22Rv1 (cell line): Measurements from ENCODE around the gene CDC42BPB.

Source experiments
- H3K27ac ChIP-seq: fragments of 450-650 bp; 2 replicates; pipeline ENCODE4 v1.5.1; 2017
- ZFX ChIP-seq: fragments of 450-650 bp; IDR thresholded peaks from 2 replicates; pipeline ENCODE4 v1.6.1; 2017; ENCODE audit warnings: antibody characterized with exemption, borderline replicate concordance
- TF ChIP-seq, protein P1 (sequence below): fragments of 450-650 bp; IDR thresholded peaks from 2 replicates; pipeline ENCODE4 v1.5.1; 2017; ENCODE audit warnings: mild to moderate bottlenecking

Gene CDC42BPB

DNA sequence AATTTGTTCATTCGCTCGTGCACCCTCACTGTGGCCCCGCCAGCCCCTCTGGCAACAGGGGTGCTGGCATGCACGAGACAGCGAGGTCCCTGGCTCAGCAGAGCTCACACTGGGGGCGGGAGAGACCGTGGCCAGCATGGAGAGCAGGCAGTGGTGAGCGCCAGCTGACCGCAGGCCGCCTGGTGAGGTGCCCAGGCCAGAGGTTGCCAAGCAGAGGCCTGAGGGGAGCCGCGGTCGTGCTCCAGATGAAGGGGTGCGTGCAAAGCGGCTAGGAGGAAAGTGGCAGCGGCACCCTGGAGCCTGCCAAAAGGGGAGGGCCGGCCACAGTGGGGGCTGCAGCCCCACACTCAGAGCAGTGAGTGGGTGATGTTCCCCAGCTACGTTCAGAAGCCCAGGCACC lies 56.1 kb downstream of the CDC42BPB start:
- TF ChIP-seq ZFX, result no peak
- H3K27ac ChIP-seq, result no peak overlapping the region

DNA sequence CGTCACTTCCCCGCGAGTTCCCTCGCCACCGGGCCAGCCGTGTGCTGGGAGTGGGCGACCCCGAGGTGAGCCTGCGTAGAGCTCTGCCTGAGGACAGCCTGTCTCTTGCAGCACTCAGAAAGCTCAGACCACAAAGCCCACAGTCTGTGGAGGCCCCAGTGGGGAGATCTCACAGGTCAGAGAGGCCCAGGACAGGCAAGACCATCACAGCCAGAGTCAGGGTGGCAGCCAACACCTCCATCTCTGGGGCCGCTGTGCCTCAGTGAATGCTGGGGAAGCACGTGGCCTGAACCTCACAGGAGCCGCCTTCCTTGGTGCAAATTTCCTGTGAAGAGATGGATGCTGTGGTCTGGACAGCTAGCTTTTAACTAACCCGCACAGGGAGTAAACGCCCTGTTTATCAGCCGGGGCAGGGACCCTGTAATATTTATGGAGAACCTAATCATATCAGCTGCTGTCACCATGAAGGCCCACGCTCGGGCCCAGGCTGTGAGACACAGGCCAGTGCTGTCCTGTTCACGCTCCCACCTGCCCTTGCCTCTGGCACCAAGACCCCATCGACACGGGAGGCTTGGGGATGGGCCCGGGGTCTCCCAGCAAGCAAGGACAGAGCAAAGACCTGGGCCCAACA lies 56.9 kb downstream of the CDC42BPB start:
- no peak for TF ChIP-seq ZFX
- TF ChIP-seq, protein P1, sequence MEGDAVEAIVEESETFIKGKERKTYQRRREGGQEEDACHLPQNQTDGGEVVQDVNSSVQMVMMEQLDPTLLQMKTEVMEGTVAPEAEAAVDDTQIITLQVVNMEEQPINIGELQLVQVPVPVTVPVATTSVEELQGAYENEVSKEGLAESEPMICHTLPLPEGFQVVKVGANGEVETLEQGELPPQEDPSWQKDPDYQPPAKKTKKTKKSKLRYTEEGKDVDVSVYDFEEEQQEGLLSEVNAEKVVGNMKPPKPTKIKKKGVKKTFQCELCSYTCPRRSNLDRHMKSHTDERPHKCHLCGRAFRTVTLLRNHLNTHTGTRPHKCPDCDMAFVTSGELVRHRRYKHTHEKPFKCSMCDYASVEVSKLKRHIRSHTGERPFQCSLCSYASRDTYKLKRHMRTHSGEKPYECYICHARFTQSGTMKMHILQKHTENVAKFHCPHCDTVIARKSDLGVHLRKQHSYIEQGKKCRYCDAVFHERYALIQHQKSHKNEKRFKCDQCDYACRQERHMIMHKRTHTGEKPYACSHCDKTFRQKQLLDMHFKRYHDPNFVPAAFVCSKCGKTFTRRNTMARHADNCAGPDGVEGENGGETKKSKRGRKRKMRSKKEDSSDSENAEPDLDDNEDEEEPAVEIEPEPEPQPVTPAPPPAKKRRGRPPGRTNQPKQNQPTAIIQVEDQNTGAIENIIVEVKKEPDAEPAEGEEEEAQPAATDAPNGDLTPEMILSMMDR, result no peak
- no peak overlapping the region for H3K27ac ChIP-seq

DNA sequence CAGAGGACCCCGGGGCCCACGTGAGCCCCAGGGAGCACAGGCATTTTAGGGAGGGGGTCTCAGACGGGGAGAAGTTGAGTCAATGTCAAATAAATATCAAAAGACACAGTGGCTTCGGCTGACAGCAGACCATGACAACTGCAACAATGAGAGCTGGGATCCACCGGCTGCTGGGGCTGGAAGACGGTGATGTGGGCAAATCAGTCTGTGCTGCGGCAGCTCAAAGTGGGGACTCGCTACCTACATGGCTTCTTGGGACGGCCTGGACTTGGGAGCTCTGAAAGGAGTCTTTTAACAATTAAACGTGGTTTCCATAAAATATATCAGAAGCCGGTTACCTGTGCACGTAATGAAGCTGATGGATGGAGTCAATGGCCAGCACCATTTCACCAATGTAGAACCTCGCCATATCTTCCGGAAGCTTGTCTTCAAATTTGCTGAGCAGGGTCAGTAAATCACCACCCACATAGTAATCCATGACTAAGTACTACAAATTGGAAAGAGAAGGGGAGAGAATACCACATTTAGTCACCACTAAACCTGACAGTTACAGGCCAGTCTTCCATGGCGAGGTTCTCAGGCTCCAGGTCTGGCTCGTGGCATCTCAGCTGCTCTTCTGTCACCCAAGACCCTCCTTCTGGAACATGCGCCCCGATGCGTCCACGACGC lies 58.0 kb downstream of the CDC42BPB start:
- no peak overlapping the region for H3K27ac ChIP-seq
- no peak for TF ChIP-seq ZFX
- TF ChIP-seq, protein P1, result no peak

DNA sequence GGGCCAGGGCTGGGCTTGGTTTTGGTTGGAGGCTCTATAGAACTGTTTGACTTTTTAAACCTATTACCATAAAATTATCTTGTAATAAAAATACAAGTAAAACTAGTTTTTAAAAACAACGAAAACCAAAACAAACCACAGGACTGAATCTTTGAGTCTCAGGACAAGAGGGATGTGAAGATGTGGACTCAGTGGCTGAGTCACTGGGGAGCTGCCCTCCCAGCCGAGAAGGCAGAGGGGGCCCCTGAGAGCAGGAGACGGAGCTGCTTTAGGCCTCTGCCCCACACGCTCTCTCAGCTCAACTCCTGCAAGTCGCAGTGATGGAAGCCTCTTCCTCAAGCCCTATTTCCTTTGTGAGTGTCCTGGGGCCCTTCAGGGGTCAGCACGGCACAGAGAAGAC lies 59.0 kb downstream of the CDC42BPB start:
- TF ChIP-seq ZFX, result no peak
- TF ChIP-seq, protein P1, result no peak
- no peak overlapping the region for H3K27ac ChIP-seq

DNA sequence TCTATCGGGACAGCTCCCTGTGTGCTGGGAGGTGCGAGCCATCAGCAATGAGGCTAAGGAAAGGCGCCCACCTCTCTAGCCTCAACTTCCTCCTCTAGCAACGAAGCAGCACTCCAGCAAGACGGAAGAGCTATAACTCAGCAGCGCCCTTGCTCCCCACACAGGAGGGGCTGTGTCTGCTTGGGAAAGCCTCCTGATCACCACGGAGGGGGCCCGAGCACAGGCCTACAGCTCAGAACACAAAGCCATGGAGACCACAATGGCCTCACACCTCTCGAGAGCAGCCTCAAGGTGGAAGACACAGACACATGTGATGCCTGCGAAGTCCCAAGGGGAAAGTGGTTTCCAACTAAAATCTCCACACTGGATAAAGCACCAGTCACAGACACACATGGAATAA lies 60.4 kb downstream of the CDC42BPB start:
- H3K27ac ChIP-seq, result no peak overlapping the region
- TF ChIP-seq, protein P1, result no peak
- no peak for TF ChIP-seq ZFX

DNA sequence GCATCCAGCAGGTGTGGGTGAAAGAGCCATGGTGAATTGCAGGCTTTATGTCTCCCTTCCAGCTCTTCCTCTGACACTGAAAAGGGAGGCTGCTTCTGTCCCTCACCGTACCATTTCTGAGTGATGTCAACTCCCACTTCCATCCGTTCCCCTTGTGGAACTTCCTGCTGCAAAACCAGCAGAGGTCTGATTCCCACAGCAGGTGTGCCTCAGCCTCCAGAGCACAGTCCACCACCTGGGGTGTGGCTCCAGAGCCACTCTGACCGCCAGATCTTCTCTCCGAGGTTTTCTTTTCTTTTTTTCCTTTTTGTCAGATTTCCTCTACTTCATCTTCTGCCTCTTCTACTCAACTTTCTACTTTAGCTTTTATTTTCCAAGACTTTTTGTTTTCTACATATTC lies 62.7 kb downstream of the CDC42BPB start:
- no peak for TF ChIP-seq ZFX
- TF ChIP-seq, protein P1, result no peak
- H3K27ac ChIP-seq, result no peak overlapping the region

DNA sequence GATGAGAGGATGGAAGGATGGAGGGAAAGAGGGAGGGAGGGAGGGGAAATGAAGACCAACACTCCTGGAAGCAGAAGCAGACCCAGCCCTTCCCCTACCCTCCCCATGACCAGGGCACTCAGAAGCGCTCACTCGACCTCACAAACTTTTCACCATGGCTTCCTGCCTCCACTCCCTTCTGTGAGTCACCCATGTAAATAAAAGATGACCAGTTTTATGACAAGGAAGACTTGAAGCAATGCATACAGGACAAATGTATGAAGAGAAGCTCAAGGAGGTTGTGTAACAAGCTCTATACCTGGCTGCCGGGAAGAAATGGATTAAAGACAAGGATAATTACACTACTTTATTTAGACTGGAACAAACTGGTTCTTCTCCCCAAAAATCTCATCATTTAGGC lies 63.8 kb downstream of the CDC42BPB start:
- H3K27ac ChIP-seq, result peak overlapping the region; percentile 50
- TF ChIP-seq, protein P1, result no peak
- TF ChIP-seq ZFX, result no peak

DNA sequence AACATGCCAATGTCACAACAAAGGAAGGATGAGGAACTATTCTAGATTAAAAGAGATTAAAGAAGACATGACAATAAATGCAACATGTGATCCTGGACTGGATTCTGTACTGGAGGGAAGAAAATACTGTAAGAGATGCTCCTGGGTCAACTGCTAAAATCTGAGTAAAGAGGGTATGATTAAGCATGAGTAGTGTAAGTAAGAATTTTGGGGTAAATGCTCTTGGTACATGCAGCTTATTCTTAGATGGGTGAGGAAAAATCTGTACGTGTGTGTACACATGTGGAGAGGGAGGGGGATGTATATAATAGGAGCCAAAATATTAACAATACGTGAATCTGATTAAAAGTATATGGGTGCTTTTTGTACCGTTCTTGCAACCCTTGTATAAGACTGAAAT lies 66.0 kb downstream of the CDC42BPB start:
- TF ChIP-seq, protein P1, result no peak
- TF ChIP-seq ZFX, result no peak
- H3K27ac ChIP-seq, result no peak overlapping the region
